Activated T-cell treated with anti-CD3 and anti-CD28 coated beads, Interleukin-2, amount 50 U/mL, for 24 hours (primary cell): ENCODE data around the gene SPOCD1.
"Not testable (repeated sequence)": the region's sequence is repeated elsewhere in the genome, so short reads cannot be mapped to it uniquely, and the experiment has no call there.

Experiments used
- DNase-seq: peaks from one replicate; pipeline ENCODE4 v3.0.0-alpha.2; 2020
- H3K27ac Mint-ChIP-seq: 2 replicates; pipeline ENCODE4 v1.8.0; 2020; ENCODE audit warnings: mild to moderate bottlenecking, mixed read lengths
- H3K27me3 Mint-ChIP-seq: 2 replicates; pipeline ENCODE4 v1.8.0; 2020; ENCODE audit warnings: mixed read lengths
- H3K36me3 Mint-ChIP-seq: 2 replicates; pipeline ENCODE4 v1.8.0; 2020; ENCODE audit warnings: low read depth, mixed read lengths
- H3K4me1 Mint-ChIP-seq: 2 replicates; pipeline ENCODE4 v1.8.0; 2020; ENCODE audit warnings: low read depth, mixed read lengths
- H3K4me3 Mint-ChIP-seq: 2 replicates; pipeline ENCODE4 v1.8.0; 2020; ENCODE audit warnings: mild to moderate bottlenecking, moderate library complexity, mixed read lengths
- H3K9me3 Mint-ChIP-seq: 2 replicates; pipeline ENCODE4 v1.8.0; 2020; ENCODE audit warnings: mixed read lengths

Gene SPOCD1

GRCh38 chr1:31816501-31816900 lies 679 bp upstream of the SPOCD1 start:
- H3K4me3 Mint-ChIP-seq, H3K27ac Mint-ChIP-seq, H3K36me3 Mint-ChIP-seq, DNase-seq, H3K27me3 Mint-ChIP-seq, H3K9me3 Mint-ChIP-seq: not testable (repeated sequence)
- H3K4me1 Mint-ChIP-seq, result peaks cover 12% of the 10 kb centered on the region

GRCh38 chr1:31815307-31815645 lies 546 bp downstream of the SPOCD1 start:
- Mint-ChIP-seq H3K4me1 (peaks cover 12% of the 10 kb centered on the region), H3K27me3 (no peaks in the 10 kb centered on the region), H3K4me3 (no peak overlapping the region), H3K36me3 (no peaks in the 10 kb centered on the region), H3K27ac (no peak overlapping the region), H3K9me3 (no peaks in the 10 kb centered on the region)
- no peak for DNase-seq

- Mint-ChIP-seq H3K4me3 (no peak overlapping the region), H3K4me1 (peaks cover 12% of the 10 kb centered on the region), H3K9me3 (no peaks in the 10 kb centered on the region), H3K27me3 (no peaks in the 10 kb centered on the region), H3K36me3 (no peaks in the 10 kb centered on the region), H3K27ac (no peak overlapping the region)
- DNase-seq, result no peak
Observed at GRCh38 chr1:31814631-31815306, 1.1 kb downstream of the SPOCD1 start.

GRCh38 chr1:31814041-31814511 lies 1.7 kb downstream of the SPOCD1 start:
- Mint-ChIP-seq H3K4me3 (no peak overlapping the region), H3K9me3 (no peaks in the 10 kb centered on the region), H3K36me3 (no peaks in the 10 kb centered on the region), H3K27ac (no peak overlapping the region), H3K27me3 (no peaks in the 10 kb centered on the region), H3K4me1 (peaks cover 12% of the 10 kb centered on the region)
- no peak for DNase-seq

GRCh38 chr1:31812158-31812829 lies 3.5 kb downstream of the SPOCD1 start:
- H3K9me3 Mint-ChIP-seq, result no peaks in the 10 kb centered on the region
- no peaks in the 10 kb centered on the region for H3K36me3 Mint-ChIP-seq
- H3K27ac Mint-ChIP-seq, result no peak overlapping the region
- DNase-seq, result no peak
- H3K4me3 Mint-ChIP-seq, result no peak overlapping the region
- H3K4me1 Mint-ChIP-seq, result peaks cover 11% of the 10 kb centered on the region
- no peaks in the 10 kb centered on the region for H3K27me3 Mint-ChIP-seq

- no peak overlapping the region for H3K4me3 Mint-ChIP-seq
- H3K36me3 Mint-ChIP-seq, result no peaks in the 10 kb centered on the region
- H3K27me3 Mint-ChIP-seq, result no peaks in the 10 kb centered on the region
- peaks cover 11% of the 10 kb centered on the region for H3K4me1 Mint-ChIP-seq
- DNase-seq, result no peak
- no peak overlapping the region for H3K27ac Mint-ChIP-seq
- no peaks in the 10 kb centered on the region for H3K9me3 Mint-ChIP-seq
Observed at GRCh38 chr1:31811605-31812004, 4.2 kb downstream of the SPOCD1 start.

- Mint-ChIP-seq H3K36me3 (no peaks in the 10 kb centered on the region), H3K27me3 (no peaks in the 10 kb centered on the region), H3K4me1 (peaks cover 3% of the 10 kb centered on the region), H3K27ac (no peak overlapping the region), H3K4me3 (no peak overlapping the region), H3K9me3 (no peaks in the 10 kb centered on the region)
- DNase-seq, result peak; percentile 12
Observed at GRCh38 chr1:31809698-31810097, 6.1 kb downstream of the SPOCD1 start.

- H3K27ac Mint-ChIP-seq, result no peak overlapping the region
Observed at GRCh38 chr1:31807273-31808048, 8.4 kb downstream of the SPOCD1 start.

GRCh38 chr1:31805318-31805717 lies 10.5 kb downstream of the SPOCD1 start:
- H3K27ac Mint-ChIP-seq, result no peak overlapping the region
- no peaks in the 10 kb centered on the region for H3K9me3 Mint-ChIP-seq
- DNase-seq, result peak; percentile 15
- H3K36me3 Mint-ChIP-seq, result no peaks in the 10 kb centered on the region
- H3K4me1 Mint-ChIP-seq, result peaks cover 7% of the 10 kb centered on the region
- H3K27me3 Mint-ChIP-seq, result no peaks in the 10 kb centered on the region
- H3K4me3 Mint-ChIP-seq, result no peak overlapping the region

More at GRCh38 chr1:31807273-31808048, 8.4 kb downstream of the SPOCD1 start:
- H3K9me3 Mint-ChIP-seq, result no peaks in the 10 kb centered on the region
- H3K4me1 Mint-ChIP-seq, result peaks cover 8% of the 10 kb centered on the region
- DNase-seq, result no peak
- no peaks in the 10 kb centered on the region for H3K27me3 Mint-ChIP-seq
- H3K36me3 Mint-ChIP-seq, result no peaks in the 10 kb centered on the region
- no peak overlapping the region for H3K4me3 Mint-ChIP-seq

- no peaks in the 10 kb centered on the region for H3K27me3 Mint-ChIP-seq
- H3K4me1 Mint-ChIP-seq, result peaks cover 7% of the 10 kb centered on the region
- no peak for DNase-seq
- H3K27ac Mint-ChIP-seq, result no peak overlapping the region
- no peaks in the 10 kb centered on the region for H3K36me3 Mint-ChIP-seq
- no peaks in the 10 kb centered on the region for H3K9me3 Mint-ChIP-seq
- H3K4me3 Mint-ChIP-seq, result no peak overlapping the region
Observed at GRCh38 chr1:31804098-31804497, 11.7 kb downstream of the SPOCD1 start.

GRCh38 chr1:31803610-31804009 lies 12.2 kb downstream of the SPOCD1 start:
- H3K4me1 Mint-ChIP-seq, result peaks cover 12% of the 10 kb centered on the region
- H3K4me3 Mint-ChIP-seq, result no peak overlapping the region
- H3K27me3 Mint-ChIP-seq, result no peaks in the 10 kb centered on the region
- DNase-seq, result no peak
- H3K36me3 Mint-ChIP-seq, result no peaks in the 10 kb centered on the region
- no peaks in the 10 kb centered on the region for H3K9me3 Mint-ChIP-seq
- H3K27ac Mint-ChIP-seq, result no peak overlapping the region

- H3K4me3 Mint-ChIP-seq, result peak overlapping the region; percentile 45
- no peaks in the 10 kb centered on the region for H3K9me3 Mint-ChIP-seq
- no peaks in the 10 kb centered on the region for H3K27me3 Mint-ChIP-seq
- DNase-seq, result no peak
- H3K36me3 Mint-ChIP-seq, result no peaks in the 10 kb centered on the region
- peaks cover 16% of the 10 kb centered on the region for H3K4me1 Mint-ChIP-seq
- no peak overlapping the region for H3K27ac Mint-ChIP-seq
Observed at GRCh38 chr1:31802190-31803150, 13.4 kb downstream of the SPOCD1 start.

GRCh38 chr1:31801458-31801857 lies 14.4 kb downstream of the SPOCD1 start:
- no peak overlapping the region for H3K27ac Mint-ChIP-seq
- no peak overlapping the region for H3K4me3 Mint-ChIP-seq
- peaks cover 16% of the 10 kb centered on the region for H3K4me1 Mint-ChIP-seq
- H3K27me3 Mint-ChIP-seq, result no peaks in the 10 kb centered on the region
- no peak for DNase-seq
- H3K36me3 Mint-ChIP-seq, result no peaks in the 10 kb centered on the region
- no peaks in the 10 kb centered on the region for H3K9me3 Mint-ChIP-seq

GRCh38 chr1:31800674-31800967 lies 15.2 kb downstream of the SPOCD1 start:
- Mint-ChIP-seq H3K4me1 (peaks cover 16% of the 10 kb centered on the region), H3K4me3 (no peak overlapping the region)

More at GRCh38 chr1:31800674-31800967, 15.2 kb downstream of the SPOCD1 start:
- peak; percentile 13 for DNase-seq
- Mint-ChIP-seq H3K36me3 (no peaks in the 10 kb centered on the region), H3K9me3 (no peaks in the 10 kb centered on the region), H3K27me3 (no peaks in the 10 kb centered on the region), H3K27ac (no peak overlapping the region)
